Caco-2 (cell line): ENCODE measurements around the gene VNN1. TPM values are rescaled to one million over a fixed set of nuclear protein-coding genes. Genes with fewer than 3 reads are reported as not detected.

Experiments used
- BruUV-seq: library from RNA; stranded (reverse); fragments of 400-500 nt; replicated peaks from 2 replicates; lab custom pipeline; 2021; lab: Mats Ljungman, UMichigan
- CTCF ChIA-PET: fragments of 300-600 bp; sonication (Branson Sonifier 250); formaldehyde crosslinking; loops from one replicate; lab custom pipeline; 2022; ENCODE audit warnings: antibody characterized with exemption; lab: Charles Lee
- POLR2A ChIA-PET: fragments of 300-600 bp; sonication (Branson Sonifier 250); formaldehyde crosslinking; loops from one replicate; lab custom pipeline; 2022; ENCODE audit warnings: antibody characterized with exemption; lab: Charles Lee
- DNase-seq, 2 experiments: peaks; one replicate each; pipeline versions ENCODE4 v3.0.0 to v3.0.0-alpha.2; 2020 to 2022
- H3K27me3 ChIP-seq: replicated peaks from 2 replicates; pipeline ENCODE4 v1.6.0; 2011; ENCODE audit warnings: low read length; ENCODE audit not compliant: control insufficient read depth, insufficient read depth
- H3K36me3 ChIP-seq: 2 replicates; pipeline ENCODE4 v1.5.1; 2011; ENCODE audit warnings: low read length; ENCODE audit not compliant: control insufficient read depth, insufficient read depth
- H3K4me1 ChIP-seq: fragments of 250-450 bp; sonication (Bioruptor Pico); 2 replicates; pipeline ENCODE4 v1.5.1; 2020; ENCODE audit warnings: mild to moderate bottlenecking
- H3K4me3 ChIP-seq: 2 replicates; pipeline ENCODE4 v1.5.1; 2011; ENCODE audit warnings: low read depth, mild to moderate bottlenecking, control low read depth, low read length
- H3K9me3 ChIP-seq: fragments of 250-450 bp; sonication (Bioruptor Pico); 2 replicates; pipeline ENCODE4 v1.5.1; 2020; ENCODE audit warnings: mild to moderate bottlenecking, moderate library complexity
- H3K27ac Mint-ChIP-seq: one replicate; pipeline ENCODE4 v1.8.0; 2022; ENCODE audit warnings: mixed read lengths; ENCODE audit not compliant: unreplicated experiment
- H3K27me3 Mint-ChIP-seq: one replicate; pipeline ENCODE4 v1.8.0; 2022; ENCODE audit warnings: mixed read lengths; ENCODE audit not compliant: insufficient read depth, unreplicated experiment
- H3K36me3 Mint-ChIP-seq: one replicate; pipeline ENCODE4 v1.8.0; 2022; ENCODE audit warnings: mild to moderate bottlenecking, mixed read lengths; ENCODE audit not compliant: insufficient read depth, unreplicated experiment
- H3K4me1 Mint-ChIP-seq: one replicate; pipeline ENCODE4 v1.8.0; 2022; ENCODE audit warnings: low read depth, mixed read lengths; ENCODE audit not compliant: unreplicated experiment
- H3K4me3 Mint-ChIP-seq: one replicate; pipeline ENCODE4 v1.8.0; 2022; ENCODE audit warnings: mild to moderate bottlenecking, moderate library complexity, mixed read lengths; ENCODE audit not compliant: unreplicated experiment
- H3K9me3 Mint-ChIP-seq: one replicate; pipeline ENCODE4 v1.8.0; 2022; ENCODE audit warnings: mixed read lengths; ENCODE audit not compliant: unreplicated experiment
- CTCF ChIP-seq, 2 experiments: fragments of 200-600 bp in 1 of 2; IDR thresholded peaks; 1 replicate in 1 of 2; 2 replicates in 1 of 2; pipeline versions ENCODE4 v1.5.1 to v1.8.0; 2011 to 2022; ENCODE audit warnings: antibody characterized with exemption in 1 of 2, control low read depth in 1 of 2, inconsistent platforms in 1 of 2, low read depth in 1 of 2, low read length in 1 of 2, mild to moderate bottlenecking in 1 of 2, moderate library complexity in 1 of 2; ENCODE audit not compliant: insufficient read depth in 1 of 2, severe bottlenecking in 1 of 2, unreplicated experiment in 1 of 2
- intact Hi-C: fragments of 100-400 bp; cut with micrococcal nuclease; formaldehyde crosslinking; loops from one replicate; pipeline ENCODE4 v1.10.0; 2022; ENCODE audit not compliant: unreplicated experiment
- total RNA-seq: library from RNA; stranded (reverse); gene quantifications from 2 replicates; pipeline ENCODE4 v1.2.3, GENCODE V29; 2022

The VNN1 gene
- total RNA-seq, 1 experiment from 2014 or later = not detected

- TF ChIP-seq CTCF (IDR thresholded peaks at IDR 0.05; ENCODE audit: insufficient read depth in 1 of 2, low read depth in 1 of 2, low read length in 1 of 2, severe bottlenecking in 1 of 2, unreplicated experiment in 1 of 2) = no peak
- H3K27ac Mint-ChIP-seq = no peak overlapping the region
- H3K27me3 Mint-ChIP-seq = peaks cover 5% of the 10 kb centered on the region
- no TSS peak for BruUV-seq
- peaks cover 14% of the 10 kb centered on the region for H3K9me3 Mint-ChIP-seq
- Histone ChIP-seq H3K27me3 (no peaks in the 10 kb centered on the region), H3K9me3 (no peaks in the 10 kb centered on the region), H3K4me3 (no peak overlapping the region), H3K36me3 (no peaks in the 10 kb centered on the region), H3K4me1 (no peaks in the 10 kb centered on the region)
- POLR2A ChIA-PET = no interaction called here
- intact Hi-C loops = no loop called here
- H3K36me3 Mint-ChIP-seq = no peaks in the 10 kb centered on the region
- H3K4me3 Mint-ChIP-seq = no peak overlapping the region
- no peaks in the 10 kb centered on the region for H3K4me1 Mint-ChIP-seq
- no peak for DNase-seq
- CTCF ChIA-PET = no interaction called here
Measured at GRCh38 chr6:132693478-132693877, 20.4 kb downstream of the VNN1 start.

- H3K4me1 ChIP-seq = no peaks in the 10 kb centered on the region
- H3K9me3 ChIP-seq = no peaks in the 10 kb centered on the region
- Mint-ChIP-seq H3K4me3 (no peak overlapping the region), H3K36me3 (no peaks in the 10 kb centered on the region), H3K4me1 (no peaks in the 10 kb centered on the region), H3K27ac (no peak overlapping the region), H3K27me3 (peaks cover 5% of the 10 kb centered on the region), H3K9me3 (peaks cover 4% of the 10 kb centered on the region)
- no peak for DNase-seq
- TF ChIP-seq CTCF (IDR thresholded peaks at IDR 0.05; ENCODE audit: insufficient read depth in 1 of 2, low read depth in 1 of 2, low read length in 1 of 2, severe bottlenecking in 1 of 2, unreplicated experiment in 1 of 2) = no peak
- no peaks in the 10 kb centered on the region for H3K27me3 ChIP-seq
- intact Hi-C loops = no loop called here
- no peak overlapping the region for H3K4me3 ChIP-seq
- BruUV-seq = no TSS peak
- H3K36me3 ChIP-seq = no peaks in the 10 kb centered on the region
- ChIA-PET POLR2A (no interaction called here), CTCF (no interaction called here)
Measured at GRCh38 chr6:132690678-132691077, 23.2 kb downstream of the VNN1 start.

GRCh38 chr6:132687306-132687705 is 26.5 kb downstream of the VNN1 start:
- Mint-ChIP-seq H3K4me1 (no peaks in the 10 kb centered on the region), H3K4me3 (no peak overlapping the region), H3K27me3 (peaks cover 5% of the 10 kb centered on the region), H3K9me3 (no peaks in the 10 kb centered on the region), H3K36me3 (no peaks in the 10 kb centered on the region), H3K27ac (no peak overlapping the region)
- no peak for DNase-seq
- ChIA-PET CTCF (no interaction called here), POLR2A (no interaction called here)
- intact Hi-C loops = no loop called here
- Histone ChIP-seq H3K9me3 (no peaks in the 10 kb centered on the region), H3K36me3 (no peaks in the 10 kb centered on the region), H3K4me1 (0 out of 2 replicates have a peak, but pooled peaks cover 4% of the 10 kb centered on the region), H3K27me3 (no peaks in the 10 kb centered on the region), H3K4me3 (no peak overlapping the region)
- no peak for TF ChIP-seq CTCF (IDR thresholded peaks at IDR 0.05; ENCODE audit: insufficient read depth in 1 of 2, low read depth in 1 of 2, low read length in 1 of 2, severe bottlenecking in 1 of 2, unreplicated experiment in 1 of 2)
- BruUV-seq = no TSS peak
